Measurements from ENCODE around the gene TCF7.

Gene TCF7

GRCh38 chr5:134091626-134092121 is 22.8 kb upstream of the TCF7 start:
- DNase-seq, result no peak

GRCh38 chr5:134092875-134093274 is 21.6 kb upstream of the TCF7 start:
- peak; percentile 69 for DNase-seq

GRCh38 chr5:134093351-134093750 is 21.1 kb upstream of the TCF7 start:
- no peak for DNase-seq

- DNase-seq, result no peak
These were observed 19.2 kb upstream of the TCF7 start for GRCh38 chr5:134095293-134095692.

DNA sequence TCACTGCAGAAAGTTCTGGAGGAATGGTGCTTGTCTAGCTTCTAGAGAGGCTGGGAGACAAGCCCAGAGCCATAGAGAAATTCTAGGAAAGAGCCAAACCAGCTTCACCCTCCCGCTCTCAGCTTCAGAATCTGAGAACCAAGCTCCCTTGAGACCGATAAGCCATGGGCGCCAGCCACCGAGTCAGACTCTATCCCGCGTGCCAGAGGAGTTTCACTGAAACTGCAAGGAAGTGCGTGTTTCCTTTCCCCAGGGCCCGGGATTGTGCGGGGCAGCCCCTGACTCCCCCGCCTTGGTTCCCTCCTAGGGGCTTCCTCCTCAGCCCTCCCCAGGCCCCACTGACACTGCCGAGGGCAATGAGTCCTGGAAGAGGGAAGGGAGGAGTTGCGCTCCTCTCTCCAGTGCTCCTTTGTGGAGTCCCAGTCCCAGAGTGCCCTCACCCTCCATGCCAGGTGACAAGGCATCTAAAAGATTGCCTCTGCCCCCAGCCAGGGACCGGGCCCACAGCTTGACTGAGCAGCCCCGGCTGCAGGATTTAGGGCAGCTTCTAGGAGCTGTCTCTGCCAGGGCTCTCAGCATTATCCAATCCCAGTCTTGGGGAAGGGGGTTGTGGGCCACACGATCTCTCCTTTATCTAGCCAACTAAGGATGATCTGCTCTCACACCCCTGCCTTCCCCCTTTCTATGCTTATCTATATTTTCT is 18.4 kb upstream of the TCF7 start:
- no peak for DNase-seq

DNA sequence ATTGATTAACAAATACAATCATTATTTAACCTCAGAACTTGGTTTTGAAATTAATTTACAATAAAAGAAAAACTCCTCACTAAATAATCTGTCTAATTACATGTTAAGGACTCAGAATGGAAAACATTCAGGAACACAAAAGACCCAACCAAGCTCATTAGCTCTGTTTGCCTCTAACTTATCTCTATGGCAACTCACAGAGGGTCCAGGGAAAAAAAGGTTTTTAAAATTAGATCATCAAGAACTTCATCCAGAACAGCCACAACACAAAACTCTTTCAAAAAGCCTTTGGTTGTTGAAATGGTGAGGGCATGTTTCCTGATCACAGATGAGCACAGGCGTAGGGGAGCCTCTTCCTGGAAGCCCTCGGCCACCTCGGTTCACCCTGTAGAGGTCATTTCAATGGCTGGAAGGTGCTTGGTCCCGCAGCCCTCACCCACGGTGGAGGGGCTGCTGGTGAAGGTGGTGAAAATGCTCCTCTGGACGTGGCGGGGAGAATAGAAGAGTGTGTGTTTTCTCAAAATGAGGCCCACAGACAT is 17.2 kb upstream of the TCF7 start:
- no peak for DNase-seq

GRCh38 chr5:134098690-134099089 is 15.8 kb upstream of the TCF7 start:
- DNase-seq, result no peak

DNA sequence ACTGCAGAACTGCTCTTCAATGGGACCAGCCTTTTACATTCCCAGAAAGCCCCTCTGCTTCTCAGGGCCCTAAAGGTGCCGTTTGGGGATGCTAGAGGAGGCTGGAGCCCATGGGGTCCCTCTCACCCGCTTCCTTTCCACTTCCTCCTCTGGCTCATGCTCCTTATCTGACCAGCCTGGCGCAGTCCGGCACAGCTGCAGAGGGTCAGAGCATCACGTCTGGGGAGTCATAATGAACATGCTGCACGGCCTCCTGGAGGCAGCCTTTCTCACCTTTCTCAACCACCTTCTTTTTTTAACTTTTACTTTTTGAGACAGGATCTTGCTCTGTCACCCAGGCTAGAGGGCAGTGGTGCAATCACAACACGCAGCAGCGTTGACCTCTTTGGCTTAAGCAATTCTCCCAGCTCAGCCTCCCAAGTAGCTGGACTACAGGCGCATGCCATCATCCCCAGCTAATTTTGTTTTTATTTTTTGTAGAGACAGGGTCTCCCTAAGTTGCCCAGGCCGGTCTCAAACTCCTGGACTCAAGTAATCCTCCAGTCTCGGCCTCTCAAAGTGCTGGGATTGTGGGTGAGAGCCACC is 15.1 kb upstream of the TCF7 start:
- DNase-seq, result no peak

DNA sequence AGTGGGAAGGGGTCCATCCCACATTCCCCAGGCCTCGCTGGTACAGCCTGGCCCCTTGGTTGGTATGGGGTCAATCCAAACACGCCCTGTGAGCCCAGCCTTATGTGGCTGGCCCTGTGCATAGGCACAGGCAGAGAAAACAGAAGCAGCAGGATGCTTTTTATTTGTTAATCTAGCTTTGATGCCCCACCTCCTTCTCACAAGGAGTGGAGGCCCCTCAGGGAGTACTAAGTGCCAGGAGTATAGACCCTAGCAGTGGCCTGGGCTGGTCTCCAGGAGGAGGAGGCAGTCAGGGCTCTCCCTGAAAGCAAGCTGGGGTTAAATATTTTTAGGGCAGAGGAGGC is 14.6 kb upstream of the TCF7 start:
- no peak for DNase-seq

GRCh38 chr5:134100283-134101091 is 14.0 kb upstream of the TCF7 start:
- DNase-seq, result peak; percentile 19

GRCh38 chr5:134101686-134102439 is 12.6 kb upstream of the TCF7 start:
- DNase-seq, result peak; percentile 56

DNA sequence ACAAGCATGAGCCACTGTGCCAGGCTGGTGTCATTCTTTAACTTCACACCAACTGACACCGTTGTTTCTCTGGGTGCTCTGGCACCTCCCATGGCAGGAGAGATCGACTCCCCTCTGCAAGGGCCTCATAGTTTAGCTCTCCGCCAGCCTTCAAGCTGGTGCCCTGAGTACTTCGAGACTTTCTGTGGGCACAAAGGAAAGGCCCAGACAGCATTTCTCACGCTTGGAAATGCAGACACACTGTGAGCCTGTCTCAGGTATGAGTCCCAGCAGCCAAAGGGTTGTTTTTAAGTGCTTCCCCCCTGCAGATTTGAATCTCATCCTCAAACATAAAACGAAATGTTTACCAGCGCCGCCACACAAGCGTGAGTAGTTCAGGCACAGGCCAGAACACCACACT is 11.1 kb upstream of the TCF7 start:
- no peak for DNase-seq

DNA sequence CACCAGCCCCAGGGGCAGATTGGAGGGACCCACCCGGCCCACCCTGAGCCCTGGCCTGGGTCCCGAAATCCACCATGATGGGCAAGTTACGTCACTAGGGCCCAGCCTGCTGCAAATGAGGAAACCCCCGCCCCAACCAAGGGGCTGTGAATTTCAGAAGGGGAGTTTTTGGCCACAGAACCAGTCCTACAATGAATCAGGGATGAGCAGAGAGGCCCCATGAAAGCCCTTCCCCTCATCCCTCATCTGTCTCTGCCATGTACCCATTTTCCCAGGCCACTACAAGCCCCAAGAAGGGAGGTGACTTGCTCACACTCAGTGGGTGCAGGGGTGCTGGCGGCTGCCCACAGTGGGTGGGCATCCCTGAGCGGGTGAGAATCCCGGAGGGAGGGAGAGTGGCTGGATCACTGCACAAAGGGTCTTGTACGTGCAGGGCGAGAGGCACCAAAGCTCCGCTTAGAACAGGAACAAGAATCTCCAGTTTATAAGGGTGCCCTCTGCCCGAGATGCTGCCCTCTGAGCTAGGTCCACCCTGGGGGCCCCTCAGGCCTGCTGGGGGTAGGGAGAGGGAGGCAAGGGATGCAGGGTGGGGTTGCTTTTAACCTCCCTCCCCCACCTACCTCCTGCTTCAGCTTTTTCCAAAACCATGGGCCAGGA is 10.4 kb upstream of the TCF7 start:
- DNase-seq, result no peak

- no peak for DNase-seq
These were observed 7.3 kb upstream of the TCF7 start for GRCh38 chr5:134106991-134107701.

DNA sequence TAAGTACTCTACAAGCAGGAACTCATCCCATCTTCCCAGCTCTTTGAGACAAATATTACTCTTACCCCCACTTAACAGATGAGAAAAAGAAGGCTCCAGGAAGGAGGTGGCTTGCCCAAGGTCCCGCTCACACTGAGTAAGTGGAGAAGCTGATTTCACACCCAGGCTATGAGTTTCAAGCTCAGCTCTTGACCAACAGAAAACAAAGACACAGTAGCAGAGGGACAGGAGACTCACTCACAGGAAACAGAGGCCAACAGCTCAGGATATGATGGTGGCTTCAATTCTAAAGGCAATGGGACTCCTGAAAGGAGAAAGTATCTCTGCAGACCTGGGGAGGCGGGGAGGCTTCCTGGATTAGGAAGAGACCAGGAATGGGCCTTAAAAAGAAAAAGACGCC is 6.7 kb upstream of the TCF7 start:
- DNase-seq, result no peak

GRCh38 chr5:134110382-134110781 is 4.1 kb upstream of the TCF7 start:
- DNase-seq, result no peak

- peak; percentile 35 for DNase-seq
These were observed 2.5 kb upstream of the TCF7 start for GRCh38 chr5:134111741-134112647.

GRCh38 chr5:134112726-134113362 is 1.6 kb upstream of the TCF7 start:
- no peak for DNase-seq

GRCh38 chr5:134113363-134113889 is 1.1 kb upstream of the TCF7 start:
- peak; percentile 36 for DNase-seq

Measured in DMS53 (cell line).